Measurements from ENCODE around the gene SMR3A.

The SMR3A gene

GRCh38 chr4:70360460-70360859 lies at the start of gene SMR3A:
SMR3A (plus strand) TSS chr4:70360760; CDS start chr4:70362116, 1,356 bp downstream.
- no peak for DNase-seq (ENCODE audit: low read depth, low spot score)

GRCh38 chr4:70313736-70314135 lies 46.8 kb upstream of the SMR3A start:
- no peak for DNase-seq (ENCODE audit: low read depth, low spot score)

- DNase-seq (ENCODE audit: low read depth, low spot score): no peak
Measured at GRCh38 chr4:70315928-70316327, 44.6 kb upstream of the SMR3A start.

GRCh38 chr4:70326052-70326451 lies 34.5 kb upstream of the SMR3A start:
- no peak for DNase-seq (ENCODE audit: low read depth, low spot score)

GRCh38 chr4:70334681-70335080 lies 25.9 kb upstream of the SMR3A start, which contains the start of gene CABS1:
CABS1 (plus strand) TSS chr4:70334981; CDS start chr4:70335040, 59 bp downstream.
- DNase-seq (ENCODE audit: low read depth, low spot score): no peak

- DNase-seq (ENCODE audit: low read depth, low spot score): no peak
Measured at GRCh38 chr4:70336043-70336442, 24.5 kb upstream of the SMR3A start.

GRCh38 chr4:70337886-70338420 lies 22.6 kb upstream of the SMR3A start:
- no peak for DNase-seq (ENCODE audit: low read depth, low spot score)

- DNase-seq (ENCODE audit: low read depth, low spot score): no peak
Measured at GRCh38 chr4:70356185-70356584, 4.4 kb upstream of the SMR3A start.

- DNase-seq (ENCODE audit: low read depth, low spot score): no peak
Measured at GRCh38 chr4:70359115-70359661, 1.4 kb upstream of the SMR3A start.

- no peak for DNase-seq (ENCODE audit: low read depth, low spot score)
Measured at GRCh38 chr4:70364002-70364401, 3.4 kb downstream of the SMR3A start.

- DNase-seq (ENCODE audit: low read depth, low spot score): no peak
Measured at GRCh38 chr4:70365479-70365878, 4.9 kb downstream of the SMR3A start.

GRCh38 chr4:70367813-70368212 lies 7.3 kb downstream of the SMR3A start:
- DNase-seq (ENCODE audit: low read depth, low spot score): no peak

- no peak for DNase-seq (ENCODE audit: low read depth, low spot score)
Measured at GRCh38 chr4:70371987-70372386, 11.4 kb downstream of the SMR3A start.

GRCh38 chr4:70372760-70373159 lies 12.2 kb downstream of the SMR3A start:
- DNase-seq (ENCODE audit: low read depth, low spot score): no peak

- DNase-seq (ENCODE audit: low read depth, low spot score): no peak
Measured at GRCh38 chr4:70380578-70380977, 20.0 kb downstream of the SMR3A start.

- no peak for DNase-seq (ENCODE audit: low read depth, low spot score)
Measured at GRCh38 chr4:70382691-70383181, 22.2 kb downstream of the SMR3A start, which contains the start of gene SMR3B. SMR3B (plus strand) TSS chr4:70383131; CDS start chr4:70384511, 1,380 bp downstream.

- no peak for DNase-seq (ENCODE audit: low read depth, low spot score)
Measured at GRCh38 chr4:70392057-70392776, 31.7 kb downstream of the SMR3A start.

GRCh38 chr4:70397580-70397979 lies 37.0 kb downstream of the SMR3A start, which contains the start of gene OPRPN:
OPRPN (plus strand) TSS chr4:70397940; CDS start chr4:70399286, 1,346 bp downstream.
- no peak for DNase-seq (ENCODE audit: low read depth, low spot score)

- no peak for DNase-seq (ENCODE audit: low read depth, low spot score)
Measured at GRCh38 chr4:70399319-70399718, 38.8 kb downstream of the SMR3A start.

- no peak for DNase-seq (ENCODE audit: low read depth, low spot score)
Measured at GRCh38 chr4:70402762-70403161, 42.2 kb downstream of the SMR3A start.

- no peak for DNase-seq (ENCODE audit: low read depth, low spot score)
Measured at GRCh38 chr4:70405765-70406164, 45.2 kb downstream of the SMR3A start.
